HepG2 (cell line): ENCODE measurements around the gene ZBTB44. TPM values are rescaled to one million over a fixed set of nuclear protein-coding genes. Genes with fewer than 3 reads are reported as not detected.

Source experiments
- ARID4A ChIP-seq: sonication (generic); formaldehyde crosslinking; IDR thresholded peaks from 2 replicates; pipeline ENCODE4 v1.5.0; 2020; ENCODE audit warnings: mild to moderate bottlenecking, missing genetic modification reagents, borderline replicate concordance
- ATF7 ChIP-seq, 2 experiments: fragments of 450-650 bp in 1 of 2; sonication (generic) in 1 of 2; formaldehyde crosslinking in 1 of 2; IDR thresholded peaks; 2 replicates each; pipeline versions ENCODE4 v1.4.0 to v1.6.1; 2016 to 2020; ENCODE audit warnings: antibody characterized with exemption in 1 of 2, mild to moderate bottlenecking in 1 of 2, missing genetic modification reagents in 1 of 2
- CHD2 ChIP-seq: IDR thresholded peaks from 2 replicates; pipeline ENCODE4 v1.6.1; 2011; ENCODE audit warnings: low read depth, low read length, improper control_type of control experiment
- DMTF1 ChIP-seq: sonication (generic); formaldehyde crosslinking; IDR thresholded peaks from 2 replicates; pipeline ENCODE4 v1.4.0; 2020; ENCODE audit warnings: mild to moderate bottlenecking, missing genetic modification reagents
- HBP1 ChIP-seq: IDR thresholded peaks from 2 replicates; pipeline ENCODE4 v1.6.1; 2016; ENCODE audit warnings: low read depth, control low read depth
- HNF4G ChIP-seq, 2 experiments: sonication (generic) in 1 of 2; formaldehyde crosslinking in 1 of 2; IDR thresholded peaks; 2 replicates each; pipeline versions ENCODE4 v1.4.0 to v1.6.1; 2011 to 2020; ENCODE audit warnings: borderline replicate concordance in 2 of 2, low read depth in 2 of 2, mild to moderate bottlenecking in 2 of 2, low read length in 1 of 2, missing genetic modification reagents in 1 of 2, moderate library complexity in 1 of 2
- KLF9 ChIP-seq: IDR thresholded peaks from 2 replicates; pipeline ENCODE4 v1.6.1; 2016; ENCODE audit warnings: low read depth
- POLR2A ChIP-seq, 2 experiments: IDR thresholded peaks; 2 replicates each; pipeline ENCODE4 v1.6.1; 2011; ENCODE audit warnings: low read depth in 2 of 2, low read length in 2 of 2, mild to moderate bottlenecking in 1 of 2, moderate library complexity in 1 of 2; ENCODE audit not compliant: insufficient read depth in 1 of 2
- POLR2G ChIP-seq: fragments of 200-400 bp; formaldehyde crosslinking; IDR thresholded peaks from 2 replicates; pipeline ENCODE4 v1.6.1; 2018; ENCODE audit warnings: mild to moderate bottlenecking, low read depth, low read length, moderate library complexity
- PRMT3 ChIP-seq: sonication (generic); formaldehyde crosslinking; IDR thresholded peaks from 2 replicates; pipeline ENCODE4 v1.8.1; 2022; ENCODE audit warnings: low read depth, mild to moderate bottlenecking, moderate library complexity, missing genetic modification reagents, borderline replicate concordance
- RAD51 ChIP-seq: fragments of 450-650 bp; IDR thresholded peaks from 2 replicates; pipeline ENCODE4 v1.6.1; 2016; ENCODE audit warnings: borderline replicate concordance
- RARA ChIP-seq: IDR thresholded peaks from 2 replicates; pipeline ENCODE4 v1.6.1; 2016; ENCODE audit warnings: missing genetic modification reagents, missing compliant biosample characterization
- SMAD1 ChIP-seq: sonication (generic); formaldehyde crosslinking; IDR thresholded peaks from 2 replicates; pipeline ENCODE4 v1.4.0; 2020; ENCODE audit warnings: missing genetic modification reagents, low read depth, mild to moderate bottlenecking, borderline replicate concordance
- SOX13 ChIP-seq, 3 experiments: fragments of 450-650 bp in 1 of 3; sonication (generic) in 1 of 3; formaldehyde crosslinking in 1 of 3; IDR thresholded peaks in 2 of 3; conservative IDR thresholded peaks in 1 of 3; 2 replicates each; pipeline versions ENCODE4 v1.5.0 to v1.6.1; 2016 to 2020; ENCODE audit warnings: antibody characterized with exemption in 1 of 3, mild to moderate bottlenecking in 1 of 3, missing compliant biosample characterization in 1 of 3, missing genetic modification reagents in 1 of 3, moderate library complexity in 1 of 3
- ZBTB20 ChIP-seq: sonication (generic); formaldehyde crosslinking; IDR thresholded peaks from 2 replicates; pipeline ENCODE4 v1.8.1; 2023; ENCODE audit warnings: missing genetic modification reagents, low read depth, mild to moderate bottlenecking, borderline replicate concordance
- ZFY ChIP-seq: sonication (generic); formaldehyde crosslinking; IDR thresholded peaks from 2 replicates; pipeline ENCODE4 v1.4.0; 2020; ENCODE audit warnings: missing genetic modification reagents
- ZNF101 ChIP-seq: sonication (generic); formaldehyde crosslinking; IDR thresholded peaks from 2 replicates; pipeline ENCODE4 v1.4.0; 2020; ENCODE audit warnings: mild to moderate bottlenecking, low read depth, missing genetic modification reagents, borderline replicate concordance
- ZNF207 ChIP-seq: fragments of 450-650 bp; IDR thresholded peaks from 2 replicates; pipeline ENCODE4 v1.6.1; 2016; ENCODE audit warnings: antibody characterized with exemption, borderline replicate concordance
- polyA plus RNA-seq, 8 experiments: library from polyadenylated mRNA; depleted of rRNA in 3 of 8; stranded (reverse) in 7 of 8; unstranded in 1 of 8; fragments of >200 nt; fragmentation: Illumina TruSeq in 4 of 8; extraction: Trizol in 4 of 8; gene quantifications; 2 replicates each; pipeline versions ENCODE4 v1.2.1 to v1.2.3, GENCODE V29; 2011 to 2016; ENCODE audit warnings: low read depth in 4 of 8, missing spikeins in 1 of 8, mixed read lengths in 1 of 8; ENCODE audit not compliant: insufficient read depth in 1 of 8
- total RNA-seq, 5 experiments: library from RNA; depleted of rRNA; stranded (reverse); fragments of >200 nt; fragmentation: Illumina TruSeq; extraction: Trizol; gene quantifications; 2 replicates each; pipeline ENCODE4 v1.2.3, GENCODE V29; 2016; ENCODE audit warnings: low read depth in 1 of 5

Gene ZBTB44
- total and polyA plus RNA-seq, 2 of the 13 experiments (the other 11 are each of a cell fraction or from before 2014, with no cell fraction given) = 22.8 to 23.6 TPM

GRCh38 chr11:130192845-130193267 lies 121.9 kb downstream of the ZBTB44 start (continued):
- no peak for TF ChIP-seq SOX13 (IDR thresholded peaks at IDR 0.05)
- TF ChIP-seq SOX13 (CRISPR knock-in tag; conservative IDR thresholded peaks at IDR 0.05 in 1 of 2, IDR thresholded peaks at IDR 0.05 in 1 of 2) = 0 out of 4 replicates have a peak, but pooled peaks of 1 of the 2 experiments have one; percentile 17
- no peak for TF ChIP-seq ARID4A
- TF ChIP-seq DMTF1 (CRISPR knock-in tag) = no peak
- TF ChIP-seq POLR2A (IDR thresholded peaks at IDR 0.05; ENCODE audit: insufficient read depth in 1 of 2, low read depth in 2 of 2, low read length in 2 of 2) = 0 out of 4 replicates have a peak, but pooled peaks of 1 of the 2 experiments have one; percentile 27
- no peak for TF ChIP-seq PRMT3
- TF ChIP-seq RARA (CRISPR knock-in tag) = peak; percentile 76
- no peak for TF ChIP-seq CHD2
- no peak for TF ChIP-seq ZBTB20 (CRISPR knock-in tag)
- no peak for TF ChIP-seq ATF7 (IDR thresholded peaks at IDR 0.05)
- no peak for TF ChIP-seq ATF7 (CRISPR knock-in tag; IDR thresholded peaks at IDR 0.05)
- TF ChIP-seq POLR2G = no peak
- no peak for TF ChIP-seq SMAD1 (CRISPR knock-in tag)
- no peak for TF ChIP-seq HBP1 (CRISPR knock-in tag)
- no peak for TF ChIP-seq RAD51
- no peak for TF ChIP-seq ZFY (CRISPR knock-in tag)
- TF ChIP-seq HNF4G (IDR thresholded peaks at IDR 0.05; ENCODE audit: borderline replicate concordance, low read depth, low read length) = 0 out of 2 replicates have a peak, but pooled peaks have one; percentile 55
- TF ChIP-seq HNF4G (CRISPR knock-in tag; IDR thresholded peaks at IDR 0.05; ENCODE audit: borderline replicate concordance, low read depth) = no peak
- TF ChIP-seq ZNF207 = no peak
- no peak for TF ChIP-seq KLF9 (CRISPR knock-in tag)
- TF ChIP-seq ZNF101 (CRISPR knock-in tag) = no peak
